Effector memory CD4-positive, alpha-beta T cell (primary cell): Measurements from ENCODE around the gene CBFA2T3.

Source experiments
- DNase-seq, 3 donors: peaks; one replicate each; pipeline ENCODE4 v3.0.0-alpha.2; 2020
- H3K27ac ChIP-seq: 2 replicates; pipeline ENCODE4 v1.7.0; 2013; ENCODE audit warnings: mild to moderate bottlenecking, low read length, moderate library complexity; ENCODE audit not compliant: insufficient read depth, poor library complexity, severe bottlenecking
- H3K27me3 ChIP-seq: replicated peaks from 2 replicates; pipeline ENCODE4 v1.7.0; 2013; ENCODE audit warnings: mild to moderate bottlenecking, low read length; ENCODE audit not compliant: insufficient read depth, control insufficient read depth, poor library complexity, severe bottlenecking
- H3K36me3 ChIP-seq: 2 replicates; pipeline ENCODE4 v1.7.0; 2013; ENCODE audit warnings: mild to moderate bottlenecking, low read length, moderate library complexity; ENCODE audit not compliant: control insufficient read depth, insufficient read depth
- H3K4me1 ChIP-seq: 2 replicates; pipeline ENCODE4 v1.7.0; 2013; ENCODE audit warnings: low read length, mild to moderate bottlenecking; ENCODE audit not compliant: control insufficient read depth, insufficient read depth, poor library complexity, severe bottlenecking
- H3K4me3 ChIP-seq: 2 replicates; pipeline ENCODE4 v1.7.0; 2013; ENCODE audit warnings: low read length, low read depth, mild to moderate bottlenecking; ENCODE audit not compliant: insufficient read depth, poor library complexity, severe bottlenecking
- H3K9me3 ChIP-seq: 2 replicates; pipeline ENCODE4 v1.7.0; 2013; ENCODE audit warnings: mild to moderate bottlenecking, low read length, moderate library complexity; ENCODE audit not compliant: control insufficient read depth

CBFA2T3 gene

GRCh38 chr16:88948781-88949490 is 28.1 kb downstream of the CBFA2T3 start:
- Histone ChIP-seq H3K4me3 (no peak overlapping the region), H3K27ac (no peak overlapping the region), H3K9me3 (no peaks in the 10 kb centered on the region), H3K36me3 (no peaks in the 10 kb centered on the region), H3K4me1 (no peaks in the 10 kb centered on the region), H3K27me3 (peaks cover 3% of the 10 kb centered on the region)
- no peak for DNase-seq

- Histone ChIP-seq H3K36me3 (no peaks in the 10 kb centered on the region), H3K4me3 (no peak overlapping the region), H3K27me3 (peaks cover 25% of the 10 kb centered on the region), H3K27ac (no peak overlapping the region), H3K9me3 (no peaks in the 10 kb centered on the region), H3K4me1 (peaks cover 8% of the 10 kb centered on the region)
- no peak for DNase-seq
Measured at GRCh38 chr16:88945473-88945872, 31.5 kb downstream of the CBFA2T3 start.

GRCh38 chr16:88943741-88944140 is 33.3 kb downstream of the CBFA2T3 start:
- Histone ChIP-seq H3K27ac (no peak overlapping the region), H3K27me3 (peaks cover 40% of the 10 kb centered on the region), H3K4me1 (peaks cover 22% of the 10 kb centered on the region), H3K9me3 (no peaks in the 10 kb centered on the region), H3K36me3 (no peaks in the 10 kb centered on the region), H3K4me3 (no peak overlapping the region)
- DNase-seq = no peak

GRCh38 chr16:88943131-88943664 is 33.8 kb downstream of the CBFA2T3 start:
- no peaks in the 10 kb centered on the region for H3K36me3 ChIP-seq
- H3K4me3 ChIP-seq = no peak overlapping the region
- no peaks in the 10 kb centered on the region for H3K9me3 ChIP-seq
- DNase-seq = no peak
- H3K27me3 ChIP-seq = peaks cover 40% of the 10 kb centered on the region
- peaks cover 22% of the 10 kb centered on the region for H3K4me1 ChIP-seq
- H3K27ac ChIP-seq = no peak overlapping the region

GRCh38 chr16:88941913-88942909 is 34.8 kb downstream of the CBFA2T3 start:
- Histone ChIP-seq H3K9me3 (no peaks in the 10 kb centered on the region), H3K36me3 (no peaks in the 10 kb centered on the region), H3K4me1 (peaks cover 22% of the 10 kb centered on the region), H3K4me3 (no peak overlapping the region), H3K27ac (no peak overlapping the region), H3K27me3 (peaks cover 49% of the 10 kb centered on the region)
- DNase-seq = peak; percentile 14 to 43 (median 15)

- Histone ChIP-seq H3K4me3 (peak overlapping the region; percentile 29), H3K27me3 (peaks cover 53% of the 10 kb centered on the region)
- no peak for DNase-seq
Measured at GRCh38 chr16:88940862-88941817, 35.9 kb downstream of the CBFA2T3 start.

GRCh38 chr16:88939972-88940861 is 36.8 kb downstream of the CBFA2T3 start:
- peak overlapping the region; percentile 29 for H3K4me3 ChIP-seq
- H3K36me3 ChIP-seq = no peaks in the 10 kb centered on the region

More at GRCh38 chr16:88940862-88941817, 35.9 kb downstream of the CBFA2T3 start:
- Histone ChIP-seq H3K9me3 (no peaks in the 10 kb centered on the region), H3K36me3 (no peaks in the 10 kb centered on the region), H3K4me1 (peaks cover 23% of the 10 kb centered on the region), H3K27ac (no peak overlapping the region)

GRCh38 chr16:88939245-88939971 is 37.6 kb downstream of the CBFA2T3 start:
- Histone ChIP-seq H3K9me3 (no peaks in the 10 kb centered on the region), H3K36me3 (no peaks in the 10 kb centered on the region), H3K27me3 (peaks cover 51% of the 10 kb centered on the region), H3K4me3 (peak overlapping the region; percentile 17), H3K27ac (no peak overlapping the region), H3K4me1 (peaks cover 26% of the 10 kb centered on the region)
- no peak for DNase-seq

More at GRCh38 chr16:88939972-88940861, 36.8 kb downstream of the CBFA2T3 start:
- DNase-seq = no peak
- Histone ChIP-seq H3K4me1 (peaks cover 26% of the 10 kb centered on the region), H3K9me3 (no peaks in the 10 kb centered on the region), H3K27ac (no peak overlapping the region), H3K27me3 (peaks cover 53% of the 10 kb centered on the region)
